Measurements from ENCODE around the gene MUC22. TPM values are rescaled to one million over a fixed set of nuclear protein-coding genes. Genes with fewer than 3 reads are reported as not detected.

Gene MUC22
- total and polyA plus RNA-seq, 2 of the 4 experiments (the other 2 are of a cell fraction) = 0.02 TPM; not detected in 1

GRCh38 chr6:30990422-30991086 is 19.7 kb upstream of the MUC22 start:
- Histone ChIP-seq H2AFZ (replicated peaks; ENCODE audit: low read length, poor library complexity) (no peak overlapping the region), H3K4me1 (ENCODE audit: control insufficient read depth, insufficient read depth, low read length) (no peaks in the 10 kb centered on the region), H2BK15ac (ENCODE audit: low read depth, low read length) (no peak overlapping the region), H4K91ac (ENCODE audit: insufficient read depth, low read depth, low read length) (no peak overlapping the region), H3K23ac (ENCODE audit: low read depth, low read length) (no peak overlapping the region), H2BK5ac (ENCODE audit: low read depth, low read length, poor library complexity, severe bottlenecking) (no peak overlapping the region), H3K4ac (ENCODE audit: low read depth, low read length) (no peak overlapping the region), H2AK9ac (replicated peaks; ENCODE audit: low read depth, low read length, poor library complexity) (no peak overlapping the region), H3K9me1 (ENCODE audit: insufficient read depth, low read length) (no peaks in the 10 kb centered on the region), H3K27me3 (ENCODE audit: control insufficient read depth, insufficient read depth, low read length) (peaks cover 12% of the 10 kb centered on the region), H4K8ac (ENCODE audit: low read depth in 2 of 2, low read length in 2 of 2) (no peak overlapping the region), H3K4me3 (ENCODE audit: insufficient read depth, low read depth, low read length) (no peak overlapping the region), H3K56ac (ENCODE audit: extremely low read depth, insufficient read depth, low read length) (no peak overlapping the region), H3K18ac (ENCODE audit: low read depth, low read length) (no peak overlapping the region), H3K14ac (replicated peaks; ENCODE audit: low read depth, low read length) (no peak overlapping the region), H4K5ac (ENCODE audit: low read depth, low read length) (no peak overlapping the region), H3K27ac (ENCODE audit: insufficient read depth, low read length) (no peak overlapping the region), H3K4me2 (ENCODE audit: low read depth, low read length) (no peak overlapping the region), H3K9ac (ENCODE audit: low read depth, low read length) (no peak overlapping the region), H4K20me1 (ENCODE audit: insufficient read depth, low read length) (no peaks in the 10 kb centered on the region; the same call in 1 of the 2 replicates), H3K36me3 (ENCODE audit: control insufficient read depth, insufficient read depth, low read length) (no peaks in the 10 kb centered on the region), H2BK120ac (ENCODE audit: low read depth, low read length) (no peak overlapping the region), H3K79me1 (ENCODE audit: low read depth in 1 of 2, low read length in 2 of 2) (no peaks in the 10 kb centered on the region), H2BK20ac (ENCODE audit: low read depth, low read length) (no peak overlapping the region), H3K9me3 (ENCODE audit: control insufficient read depth, insufficient read depth, low read length) (no peaks in the 10 kb centered on the region), H2AK5ac (ENCODE audit: low read depth, low read length) (no peak overlapping the region)
- DNase-seq = no peak
- dilution Hi-C loops (cut with HindIII; ENCODE audit: low sequenced_read_pairs, unreplicated experiment) (no loop called here), intact Hi-C loops (cut with micrococcal nuclease) (no loop called here), in situ Hi-C loops (cut with MboI; ENCODE audit: low sequenced_read_pairs) (no loop called here)
- TF ChIP-seq CHD1 (IDR thresholded peaks at IDR 0.05; ENCODE audit: low read depth, low read length) (no peak), USF2 (IDR thresholded peaks at IDR 0.05; ENCODE audit: low read depth, low read length) (no peak), MAZ (IDR thresholded peaks at IDR 0.05; ENCODE audit: borderline replicate concordance, low read depth, low read length) (no peak), RAD21 (IDR thresholded peaks at IDR 0.05; ENCODE audit: low read length) (no peak), FOS (IDR thresholded peaks at IDR 0.05; ENCODE audit: low read depth, low read length) (no peak), MXI1 (IDR thresholded peaks at IDR 0.05; ENCODE audit: borderline replicate concordance, low read depth, low read length) (no peak), SMC3 (IDR thresholded peaks at IDR 0.05; ENCODE audit: low read depth, low read length) (no peak), CTCF (conservative IDR thresholded peaks at IDR 0.05; ENCODE audit: low read depth, low read length) (no peak), POLR2A (IDR thresholded peaks at IDR 0.05; ENCODE audit: low read depth, low read length) (no peak), RFX5 (IDR thresholded peaks at IDR 0.05; ENCODE audit: low read depth, low read length) (no peak), BHLHE40 (IDR thresholded peaks at IDR 0.05; ENCODE audit: low read depth, low read length) (no peak), MAFK (IDR thresholded peaks at IDR 0.05; ENCODE audit: low read depth, low read length) (no peak), RCOR1 (IDR thresholded peaks at IDR 0.05; ENCODE audit: insufficient replicate concordance, low read length) (no peak), CEBPB (IDR thresholded peaks at IDR 0.05; ENCODE audit: low read depth, low read length) (no peak), NFE2L2 (IDR thresholded peaks at IDR 0.05; ENCODE audit: low read depth, low read length) (no peak)
- TF ChIP-seq, protein P1, sequence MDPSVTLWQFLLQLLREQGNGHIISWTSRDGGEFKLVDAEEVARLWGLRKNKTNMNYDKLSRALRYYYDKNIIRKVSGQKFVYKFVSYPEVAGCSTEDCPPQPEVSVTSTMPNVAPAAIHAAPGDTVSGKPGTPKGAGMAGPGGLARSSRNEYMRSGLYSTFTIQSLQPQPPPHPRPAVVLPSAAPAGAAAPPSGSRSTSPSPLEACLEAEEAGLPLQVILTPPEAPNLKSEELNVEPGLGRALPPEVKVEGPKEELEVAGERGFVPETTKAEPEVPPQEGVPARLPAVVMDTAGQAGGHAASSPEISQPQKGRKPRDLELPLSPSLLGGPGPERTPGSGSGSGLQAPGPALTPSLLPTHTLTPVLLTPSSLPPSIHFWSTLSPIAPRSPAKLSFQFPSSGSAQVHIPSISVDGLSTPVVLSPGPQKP (IDR thresholded peaks at IDR 0.05; ENCODE audit: borderline replicate concordance, low read depth, low read length) = no peak
- ChIA-PET POLR2A (ENCODE audit: unreplicated experiment) (no interaction called here), CTCF (interaction anchor here (0.8 kb wide), 1 partner anchor 80 kb away, joined by 3 read pairs; no protein-coding TSS in a partner anchor)
- no TSS peak for BruUV-seq (replicated peaks)
- no peak for ATAC-seq (ENCODE audit: low read depth)
- WGBS, 2 experiments (ENCODE audit: extremely low coverage in 2 of 2, insufficient read length in 1 of 2) = 49% methylated on average over 4 of the region's 8 CpGs; no CpG with 5 or more reads in 1 of the 2 experiments

Measured in IMR-90 (cell line).